H1 (cell line): Measurements from ENCODE around the gene LGR4. TPM values are rescaled to one million over a fixed set of nuclear protein-coding genes. Genes with fewer than 3 reads are reported as not detected.

Source experiments
- CTCF ChIA-PET: fragments of 300-600 bp; sonication (Branson Sonifier 250); formaldehyde crosslinking; loops from one replicate; lab custom pipeline; 2021; ENCODE audit not compliant: partially characterized antibody; lab: Charles Lee
- POLR2A ChIA-PET: fragments of 300-600 bp; sonication (Branson Sonifier 250); formaldehyde crosslinking; loops from one replicate; lab custom pipeline; 2021; ENCODE audit warnings: inconsistent platforms; ENCODE audit not compliant: partially characterized antibody; lab: Charles Lee
- DNase-seq, 2 experiments: peaks; one replicate each; pipeline versions ENCODE4 v3.0.0 to v3.0.0-alpha.2; 2010 to 2022; ENCODE audit warnings: low spot score in 2 of 2, low read depth in 1 of 2, mixed read lengths in 1 of 2
- FAIRE-seq: peaks from 2 replicates; lab custom pipeline; 2011; peaks lifted over from hg19 to GRCh38; lab: Jason Lieb, UNC
- H2AFZ ChIP-seq: 2 replicates; pipeline ENCODE4 v1.8.1; 2012; ENCODE audit warnings: low read length, inconsistent platforms
- H2AK5ac ChIP-seq: 2 replicates; pipeline ENCODE4 v1.6.1; 2013; ENCODE audit warnings: low read depth, low read length
- H2BK120ac ChIP-seq: replicated peaks from 2 replicates; pipeline ENCODE3; 2013; ENCODE audit warnings: low read depth, low read length, inconsistent platforms
- H2BK12ac ChIP-seq: 2 replicates; pipeline ENCODE4 v1.6.1; 2013; ENCODE audit warnings: low read depth, low read length
- H2BK15ac ChIP-seq: 2 replicates; pipeline ENCODE4 v1.6.1; 2013; ENCODE audit warnings: low read length
- H2BK20ac ChIP-seq: 2 replicates; pipeline ENCODE4 v1.6.1; 2013; ENCODE audit warnings: low read length
- H2BK5ac ChIP-seq: 2 replicates; pipeline ENCODE4 v1.6.1; 2013; ENCODE audit warnings: low read depth, low read length
- H3K14ac ChIP-seq: 2 replicates; pipeline ENCODE4 v1.6.1; 2013; ENCODE audit warnings: inconsistent platforms; ENCODE audit not compliant: insufficient read length
- H3K18ac ChIP-seq: 2 replicates; pipeline ENCODE4 v1.6.1; 2013; ENCODE audit warnings: low read length; ENCODE audit errors: extremely low read depth
- H3K23ac ChIP-seq: 2 replicates; pipeline ENCODE4 v1.6.1; 2013; ENCODE audit warnings: inconsistent platforms; ENCODE audit not compliant: insufficient read length
- H3K23me2 ChIP-seq: 2 replicates; pipeline ENCODE4 v1.6.1; 2013; ENCODE audit warnings: low read depth, low read length
- H3K27ac ChIP-seq: 2 replicates; pipeline ENCODE4 v1.6.1; 2011; ENCODE audit warnings: low read depth, low read length, inconsistent platforms
- H3K27me3 ChIP-seq, 4 experiments: replicated peaks in 1 of 4; 1 replicate in 1 of 4; 2 replicates in 3 of 4; pipeline versions ENCODE4 v1.6.1 to v1.8.1; 2011 to 2013; ENCODE audit warnings: low read length in 3 of 4, mild to moderate bottlenecking in 3 of 4, inconsistent platforms in 2 of 4, mixed read lengths in 2 of 4, moderate library complexity in 1 of 4; ENCODE audit not compliant: control insufficient read depth in 3 of 4, insufficient read depth in 3 of 4; ENCODE audit errors: extremely low read depth in 1 of 4
- H3K36me3 ChIP-seq, 4 experiments: 2 replicates each; pipeline versions ENCODE4 v1.6.1 to v1.8.1; 2011 to 2013; ENCODE audit warnings: mild to moderate bottlenecking in 4 of 4, low read length in 3 of 4, moderate library complexity in 2 of 4, control low read depth in 1 of 4, inconsistent platforms in 1 of 4; ENCODE audit not compliant: insufficient read depth in 4 of 4, control insufficient read depth in 2 of 4
- H3K4ac ChIP-seq: replicated peaks from 2 replicates; pipeline ENCODE3; 2013; ENCODE audit warnings: low read length, low read depth, mixed read lengths, inconsistent platforms; ENCODE audit not compliant: insufficient read length
- H3K4me1 ChIP-seq, 4 experiments: replicated peaks in 1 of 4; 1 replicate in 1 of 4; 2 replicates in 3 of 4; pipeline versions ENCODE4 v1.6.1 to v1.8.1; 2011 to 2013; ENCODE audit warnings: low read length in 3 of 4, inconsistent platforms in 2 of 4, mixed read lengths in 1 of 4; ENCODE audit not compliant: insufficient read depth in 4 of 4, control insufficient read depth in 3 of 4
- H3K4me2 ChIP-seq, 2 experiments: 2 replicates each; pipeline versions ENCODE4 v1.6.1 to v1.8.1; 2011 to 2013; ENCODE audit warnings: low read depth in 2 of 2, low read length in 2 of 2, control low read depth in 1 of 2, inconsistent platforms in 1 of 2, mild to moderate bottlenecking in 1 of 2; ENCODE audit not compliant: insufficient read depth in 1 of 2
- H3K4me3 ChIP-seq, 4 experiments: fragments of 200-600, 300-600 bp in 1 of 4; sonication (generic), shearing (Covaris generic), sonication (Bioruptor Twin) in 1 of 4; 2 replicates each; pipeline versions ENCODE4 v1.5.1 to v1.8.1; 2011 to 2016; ENCODE audit warnings: low read length in 4 of 4, low read depth in 3 of 4, control low read depth in 2 of 4, inconsistent platforms in 2 of 4, mild to moderate bottlenecking in 2 of 4, mixed read lengths in 1 of 4, moderate library complexity in 1 of 4; ENCODE audit not compliant: insufficient read depth in 2 of 4; ENCODE audit errors: extremely low read depth in 1 of 4
- H3K56ac ChIP-seq: replicated peaks from 2 replicates; pipeline ENCODE3; 2013; ENCODE audit warnings: low read depth, mild to moderate bottlenecking, mixed read lengths, low read length, inconsistent platforms; ENCODE audit not compliant: insufficient read length
- H3K79me1 ChIP-seq: 2 replicates; pipeline ENCODE4 v1.6.1; 2013; ENCODE audit warnings: low read depth, low read length, control low read depth
- H3K79me2 ChIP-seq, 2 experiments: 2 replicates each; pipeline versions ENCODE4 v1.6.1 to v1.8.1; 2012 to 2013; ENCODE audit warnings: low read length in 2 of 2, mild to moderate bottlenecking in 2 of 2, inconsistent platforms in 1 of 2; ENCODE audit not compliant: insufficient read depth in 2 of 2, control insufficient read depth in 1 of 2
- H3K9ac ChIP-seq, 4 experiments: replicated peaks in 1 of 4; 1 replicate in 1 of 4; 2 replicates in 3 of 4; pipeline versions ENCODE4 v1.6.1 to v1.8.1; 2011 to 2013; ENCODE audit warnings: low read depth in 3 of 4, low read length in 3 of 4, control low read depth in 2 of 4, mild to moderate bottlenecking in 2 of 4, moderate library complexity in 2 of 4, inconsistent platforms in 1 of 4; ENCODE audit errors: extremely low read depth in 1 of 4
- H3K9me3 ChIP-seq, 2 experiments: 2 replicates each; pipeline versions ENCODE4 v1.6.1 to v1.8.1; 2012 to 2013; ENCODE audit warnings: mild to moderate bottlenecking in 2 of 2, moderate library complexity in 2 of 2, control low read depth in 1 of 2, inconsistent platforms in 1 of 2, low read depth in 1 of 2, low read length in 1 of 2, mixed read lengths in 1 of 2; ENCODE audit not compliant: insufficient read depth in 2 of 2
- H4K20me1 ChIP-seq, 2 experiments: replicated peaks in 1 of 2; 2 replicates each; pipeline versions ENCODE3 to v1.8.1; 2011 to 2013; ENCODE audit warnings: inconsistent platforms in 2 of 2, low read length in 2 of 2, mild to moderate bottlenecking in 1 of 2; ENCODE audit not compliant: insufficient read depth in 2 of 2, control insufficient read depth in 1 of 2
- H4K5ac ChIP-seq: 2 replicates; pipeline ENCODE4 v1.6.1; 2013; ENCODE audit warnings: low read length, low read depth, mixed read lengths, inconsistent platforms; ENCODE audit not compliant: insufficient read length
- H4K8ac ChIP-seq: 2 replicates; pipeline ENCODE4 v1.8.0; 2013; ENCODE audit warnings: mild to moderate bottlenecking, moderate library complexity, low read length, inconsistent platforms; ENCODE audit not compliant: insufficient read depth; ENCODE audit errors: extremely low read depth
- H4K91ac ChIP-seq: replicated peaks from 2 replicates; pipeline ENCODE3; 2013; ENCODE audit warnings: low read length, mixed read lengths, inconsistent platforms; ENCODE audit not compliant: insufficient read length
- BACH1 ChIP-seq: IDR thresholded peaks from 2 replicates; pipeline ENCODE4 v1.6.1; 2012; ENCODE audit warnings: low read length, improper control_type of control experiment
- BCL11A ChIP-seq, 2 experiments: IDR thresholded peaks; one replicate each; pipeline ENCODE4 v1.6.1; 2011; ENCODE audit warnings: low read depth in 2 of 2, low read length in 2 of 2, mild to moderate bottlenecking in 2 of 2
- CBX5 ChIP-seq: fragments of 300-800, 300-1000 bp; sonication (generic); IDR thresholded peaks from 2 replicates; pipeline ENCODE4 v1.7.1; 2016; ENCODE audit warnings: antibody characterized with exemption, low read length, low read depth
- CREB1 ChIP-seq: IDR thresholded peaks from 2 replicates; pipeline ENCODE4 v1.6.1; 2012; ENCODE audit warnings: inconsistent platforms
- EP300 ChIP-seq, 2 experiments: IDR thresholded peaks; 1 replicate in 1 of 2; 2 replicates in 1 of 2; pipeline ENCODE4 v1.6.1; 2011 to 2012; ENCODE audit warnings: low read depth in 2 of 2, low read length in 2 of 2, mild to moderate bottlenecking in 2 of 2, borderline replicate concordance in 1 of 2, inconsistent platforms in 1 of 2, moderate library complexity in 1 of 2
- PHF8 ChIP-seq: fragments of 200-600 bp; sonication (generic); conservative IDR thresholded peaks from 2 replicates; pipeline ENCODE4 v1.7.1; 2012; ENCODE audit warnings: low read depth, mild to moderate bottlenecking, inconsistent platforms, low read length, moderate library complexity
- POLR2AphosphoS5 ChIP-seq: IDR thresholded peaks from 2 replicates; pipeline ENCODE4 v1.6.1; 2011; ENCODE audit warnings: low read depth, low read length
- WGBS, 2 experiments: shearing (Covaris generic) in 1 of 2; methylation state at CpG; one replicate each; pipeline versions ENCODE4 v1.1.6 to v1.1.7; 2013 to 2015; ENCODE audit warnings: low lambda C conversion rate in 2 of 2, mixed read lengths in 2 of 2, inconsistent platforms in 1 of 2, low coverage in 1 of 2, missing lambda C conversion rate in 1 of 2; ENCODE audit not compliant: insufficient replicate concordance in 2 of 2, insufficient coverage in 1 of 2, insufficient read length in 1 of 2; ENCODE audit errors: extremely low coverage in 1 of 2, missing lambda C conversion rate in 1 of 2; 5-methylcytosine and 5-hydroxymethylcytosine counted together
- polyA plus RNA-seq, 7 experiments: library from polyadenylated mRNA; depleted of rRNA in 3 of 7; stranded (reverse) in 5 of 7; unstranded in 2 of 7; fragments of >200 nt in 5 of 7; fragments of 200-250 nt in 2 of 7; gene quantifications; 1 replicate in 5 of 7; 2 replicates in 1 of 7; 4 replicates in 1 of 7; pipeline versions ENCODE4 v1.2.1 to v1.2.3, GENCODE V29; 2011 to 2013; ENCODE audit warnings: missing spikeins in 2 of 7, mixed read lengths in 2 of 7
- total RNA-seq: library from RNA; stranded (reverse); fragmentation: NEBNext Ultra II Directional; extraction: Animal tissue kit (Norgen Biotek cat#: 25700); gene quantifications from 2 replicates; pipeline ENCODE4 v1.2.1, GENCODE V29; 2021

The LGR4 gene
- total and polyA plus RNA-seq, 2 of the 8 experiments (the other 6 are each of a cell fraction or from before 2014, with no cell fraction given), result 26.6 to 61.7 TPM

DNA sequence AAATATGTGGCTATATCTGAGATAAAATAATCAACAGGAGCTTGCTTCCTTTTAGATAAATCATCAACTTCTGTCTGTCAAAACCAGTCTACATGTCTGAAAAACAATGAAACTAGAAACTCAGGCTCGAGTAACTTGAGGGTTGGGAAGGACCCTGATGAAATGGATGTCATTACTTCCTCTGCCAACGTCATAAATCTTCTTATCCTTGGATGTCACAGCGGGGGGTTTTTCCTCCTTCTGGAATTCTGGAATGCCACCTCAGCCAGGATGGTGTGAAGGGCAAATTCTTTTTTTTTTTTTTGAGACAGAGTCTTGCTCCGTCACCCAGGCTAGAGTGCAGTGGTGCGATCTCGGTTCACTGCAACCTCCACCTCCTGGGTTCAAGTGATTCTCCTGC, 13.4 kb downstream of the LGR4 start:
- Histone ChIP-seq H4K91ac (no peak overlapping the region), H3K23ac (no peak overlapping the region), H2BK12ac (no peak overlapping the region), H3K4me1 (peaks cover 0 to 18% (median 9%) of the 10 kb centered on the region in 4 experiments; a peak in 5 of 7 replicates), H3K79me1 (peaks cover 7% of the 10 kb centered on the region; the same call in 1 of the 2 replicates), H3K27me3 (no peaks in the 10 kb centered on the region), H2BK120ac (no peak overlapping the region), H3K4me3 (no peak overlapping the region), H2BK20ac (no peak overlapping the region), H3K9ac (no peak overlapping the region), H3K56ac (no peak overlapping the region), H3K18ac (no peak overlapping the region), H3K36me3 (peaks cover 0 to 7% (median 1%) of the 10 kb centered on the region in 4 experiments; a peak in 2 of 8 replicates), H2AFZ (no peak overlapping the region), H3K9me3 (no peaks in the 10 kb centered on the region), H4K8ac (no peak overlapping the region), H4K5ac (no peak overlapping the region), H3K79me2 (peaks cover 45 to 100% of the 10 kb centered on the region in 2 experiments), H3K14ac (no peak overlapping the region), H3K4ac (no peak overlapping the region), H2AK5ac (no peak overlapping the region), H2BK15ac (no peak overlapping the region), H3K23me2 (no peaks in the 10 kb centered on the region), H3K27ac (no peak overlapping the region), H3K4me2 (no peak overlapping the region), H2BK5ac (no peak overlapping the region), H4K20me1 (peaks cover 2 to 7% of the 10 kb centered on the region in 2 experiments)
- CTCF ChIA-PET, result interaction anchor here (1.2 kb wide), 1 partner anchor 45 kb away, joined by 3 read pairs; no protein-coding TSS in a partner anchor
- POLR2A ChIA-PET, result interaction anchor here (1.2 kb wide), 1 partner anchor 10 kb away, joined by 4 read pairs; no protein-coding TSS in a partner anchor
- FAIRE-seq (no peak), DNase-seq (no peak)
- 89% methylated on average over 6 of the region's 6 CpGs; no CpG with 5 or more reads in 1 of the 2 experiments for WGBS, 2 experiments
- TF ChIP-seq BACH1 (no peak), POLR2AphosphoS5 (no peak), EP300 (IDR thresholded peaks at IDR 0.05; ENCODE audit: borderline replicate concordance in 1 of 2, low read depth in 2 of 2, low read length in 2 of 2) (no peak), CREB1 (no peak), PHF8 (no peak), BCL11A (IDR thresholded peaks at IDR 0.05; ENCODE audit: low read depth in 2 of 2, low read length in 2 of 2) (no peak), CBX5 (no peak)
